Liver (tissue), 9 donors: Measurements from ENCODE around the gene ITPK1. TPM values are rescaled to one million over a fixed set of nuclear protein-coding genes. Genes with fewer than 3 reads are reported as not detected.
"Not testable (repeated sequence)": the region's sequence is repeated elsewhere in the genome, so short reads cannot be mapped to it uniquely, and the experiment has no call there.

Experiments used
- DNase-seq: peaks from one replicate; pipeline ENCODE4 v3.0.0-alpha.2; 2017; ENCODE audit warnings: low spot score
- H3K27ac ChIP-seq, 2 donors: one replicate each; pipeline ENCODE4 v1.7.0; 2013; ENCODE audit warnings: inconsistent platforms in 2 of 2, low read length in 2 of 2, control low read depth in 1 of 2, low read depth in 1 of 2, mild to moderate bottlenecking in 1 of 2
- H3K27me3 ChIP-seq, 4 donors: one replicate each; pipeline versions ENCODE4 v1.6.1 to v1.7.0; 2013; ENCODE audit warnings: low read length in 3 of 4, inconsistent platforms in 1 of 4, mild to moderate bottlenecking in 1 of 4, moderate library complexity in 1 of 4; ENCODE audit not compliant: control insufficient read depth in 4 of 4, insufficient read depth in 4 of 4
- H3K36me3 ChIP-seq, 4 donors: one replicate each; pipeline versions ENCODE4 v1.6.1 to v1.7.0; 2013; ENCODE audit warnings: low read length in 3 of 4, mild to moderate bottlenecking in 3 of 4, low read depth in 1 of 4, moderate library complexity in 1 of 4; ENCODE audit not compliant: control insufficient read depth in 4 of 4, insufficient read depth in 3 of 4
- H3K4me1 ChIP-seq, 4 donors: one replicate each; pipeline versions ENCODE4 v1.6.1 to v1.7.0; 2013; ENCODE audit warnings: low read length in 3 of 4, mild to moderate bottlenecking in 3 of 4, moderate library complexity in 1 of 4; ENCODE audit not compliant: control insufficient read depth in 4 of 4, insufficient read depth in 4 of 4
- H3K4me3 ChIP-seq, 3 donors: one replicate each; pipeline versions ENCODE4 v1.6.1 to v1.7.0; 2013; ENCODE audit warnings: low read length in 3 of 3, control low read depth in 1 of 3, low read depth in 1 of 3, mild to moderate bottlenecking in 1 of 3
- H3K9ac ChIP-seq, 2 donors: one replicate each; pipeline ENCODE4 v1.7.0; 2013; ENCODE audit warnings: low read length in 2 of 2, mild to moderate bottlenecking in 2 of 2, moderate library complexity in 2 of 2, control low read depth in 1 of 2, low read depth in 1 of 2
- H3K9me3 ChIP-seq, 4 donors: one replicate each; pipeline versions ENCODE4 v1.6.1 to v1.7.0; 2013; ENCODE audit warnings: low read length in 3 of 4; ENCODE audit not compliant: control insufficient read depth in 4 of 4
- ATF3 ChIP-seq: IDR thresholded peaks from 2 replicates; pipeline ENCODE4 v1.6.1; 2016; ENCODE audit warnings: antibody characterized with exemption
- CTCF ChIP-seq: fragments of 150-350 bp; IDR thresholded peaks from 2 replicates; pipeline ENCODE4 v1.5.1; 2017; ENCODE audit warnings: improper control_type of control experiment, low read depth, low read length; ENCODE audit not compliant: missing input control
- FOXA2 ChIP-seq: IDR thresholded peaks from 2 replicates; pipeline ENCODE4 v1.6.1; 2016; ENCODE audit warnings: antibody characterized with exemption
- GABPA ChIP-seq, 2 donors: IDR thresholded peaks in 1 of 2; conservative IDR thresholded peaks in 1 of 2; 2 replicates each; pipeline ENCODE4 v1.6.1; 2016; ENCODE audit warnings: antibody characterized with exemption in 2 of 2, mild to moderate bottlenecking in 1 of 2, moderate library complexity in 1 of 2
- HNF4A ChIP-seq, 2 donors: conservative IDR thresholded peaks; 2 replicates each; pipeline ENCODE4 v1.6.1; 2016; ENCODE audit warnings: antibody characterized with exemption in 2 of 2, mild to moderate bottlenecking in 2 of 2
- MAX ChIP-seq: IDR thresholded peaks from 2 replicates; pipeline ENCODE4 v1.6.1; 2016; ENCODE audit warnings: antibody characterized with exemption
- RAD21 ChIP-seq, 2 donors: IDR thresholded peaks; 2 replicates each; pipeline ENCODE4 v1.6.1; 2016; ENCODE audit warnings: antibody characterized with exemption in 2 of 2, mild to moderate bottlenecking in 2 of 2
- REST ChIP-seq: IDR thresholded peaks from 2 replicates; pipeline ENCODE4 v1.6.1; 2016; ENCODE audit warnings: antibody characterized with exemption, mild to moderate bottlenecking
- RXRA ChIP-seq, 2 donors: IDR thresholded peaks; 2 replicates each; pipeline ENCODE4 v1.6.1; 2017 to 2018; ENCODE audit warnings: antibody characterized with exemption in 2 of 2, mild to moderate bottlenecking in 1 of 2
- SP1 ChIP-seq: IDR thresholded peaks from 2 replicates; pipeline ENCODE4 v1.6.1; 2018; ENCODE audit warnings: antibody characterized with exemption, mild to moderate bottlenecking
- TAF1 ChIP-seq: conservative IDR thresholded peaks from 2 replicates; pipeline ENCODE4 v1.6.1; 2016; ENCODE audit warnings: antibody characterized with exemption, mild to moderate bottlenecking
- ZBTB33 ChIP-seq: IDR thresholded peaks from 2 replicates; pipeline ENCODE4 v1.6.1; 2016; ENCODE audit warnings: antibody characterized with exemption
- WGBS: extraction: QIAGEN DNeasy Blood & Tissue Kit; methylation state at CpG from one replicate; pipeline ENCODE4 v1.1.7; 2013; 5-methylcytosine and 5-hydroxymethylcytosine counted together
- polyA plus RNA-seq, 2 donors: library from polyadenylated mRNA; stranded (reverse) in 1 of 2; unstranded in 1 of 2; fragments of 200-250 nt in 1 of 2; fragments of >200 nt in 1 of 2; fragmentation: Nextera tagmentation in 1 of 2; extraction: Ambion mirVana in 1 of 2; gene quantifications; one replicate each; pipeline versions ENCODE4 v1.2.1 to v1.2.3, GENCODE V29; 2013 to 2015
- total RNA-seq, 2 donors: library from RNA; depleted of rRNA; stranded (reverse); fragments of >200 nt; gene quantifications; one replicate each; pipeline ENCODE4 v1.2.3, GENCODE V29; 2014
- donor health status: healthy.
- donor health status: healthy.
- donor health status: healthy.
- donor health status: healthy.
- donor health status: healthy.

Gene ITPK1
- total and polyA plus RNA-seq, 4 donors, result 9.0 to 41.2 (median 20.4) TPM

- TF ChIP-seq REST (no peak), ATF3 (peak; percentile 19), GABPA (IDR thresholded peaks at IDR 0.05 in 1 of 2, conservative IDR thresholded peaks at IDR 0.05 in 1 of 2) (no peak), FOXA2 (no peak), ZBTB33 (peak; percentile 44), HNF4A (conservative IDR thresholded peaks at IDR 0.05) (peak; percentile 78 to 79)
Observed at GRCh38 chr14:93142854-93143652, 27.3 kb upstream of the ITPK1 start (continued).

GRCh38 chr14:93137864-93138263, 22.1 kb upstream of the ITPK1 start:
- 30% methylated on average over 17 of the region's 17 CpGs for WGBS
- H3K27ac ChIP-seq, result peak overlapping the region in 1 of 2 donors; percentile 9
- no peak for DNase-seq
- no peaks in the 10 kb centered on the region for H3K27me3 ChIP-seq
- TF ChIP-seq RXRA (IDR thresholded peaks at IDR 0.05) (peak in 1 of 2 donors; percentile 25), TAF1 (no peak), RAD21 (IDR thresholded peaks at IDR 0.05) (peak; percentile 72 to 79), CTCF (peak; percentile 24), SP1 (peak; percentile 22), MAX (no peak), REST (peak; percentile 25)
- peaks cover 12 to 59% (median 40%) of the 10 kb centered on the region in 4 donors for H3K4me1 ChIP-seq
- H3K36me3 ChIP-seq, result no peaks in the 10 kb centered on the region
- H3K4me3 ChIP-seq, result no peak overlapping the region
- H3K9me3 ChIP-seq, result no peaks in the 10 kb centered on the region
- H3K9ac ChIP-seq, result no peak overlapping the region

GRCh38 chr14:93136508-93136907, 20.8 kb upstream of the ITPK1 start:
- WGBS, result 77% methylated on average over 13 of the region's 13 CpGs
- not testable (repeated sequence) for H3K4me3 ChIP-seq, H3K36me3 ChIP-seq, H3K27me3 ChIP-seq, DNase-seq, H3K9me3 ChIP-seq
- Histone ChIP-seq H3K9ac (peak overlapping the region in 1 of 2 donors; percentile 20), H3K4me1 (peaks cover 12 to 57% (median 43%) of the 10 kb centered on the region in 4 donors), H3K27ac (peak overlapping the region; percentile 36 to 92)
